Stomach (tissue), 9 donors: ENCODE results near the gene EXOC3L1. TPM values are rescaled to one million over a fixed set of nuclear protein-coding genes. Genes with fewer than 3 reads are reported as not detected.

Experiments used
- DNase-seq, 2 donors: peaks; one replicate each; pipeline versions ENCODE4 v3.0.0 to v3.0.0-alpha.2; 2013 to 2019
- H3K27ac ChIP-seq, 5 donors: fragments of 200-600 bp in 4 of 5; sonication (generic) in 4 of 5; one replicate each; pipeline ENCODE4 v1.5.1; 2013 to 2019; ENCODE audit warnings: mild to moderate bottlenecking in 1 of 5, moderate library complexity in 1 of 5
- H3K27me3 ChIP-seq, 3 donors: fragments of 200-600 bp; sonication (generic); one replicate each; pipeline ENCODE4 v1.5.1; 2017 to 2019; ENCODE audit warnings: mixed run types in 1 of 3
- H3K36me3 ChIP-seq, 4 donors: fragments of 200-600 bp; sonication (generic); 1 replicate in 3 of 4; 2 replicates in 1 of 4; pipeline ENCODE4 v1.5.1; 2016 to 2019
- H3K4me1 ChIP-seq, 4 donors: fragments of 200-600 bp; sonication (generic); one replicate each; pipeline ENCODE4 v1.5.1; 2016 to 2019
- H3K4me3 ChIP-seq, 4 donors: fragments of 200-600 bp; sonication (generic) in 3 of 4; one replicate each; pipeline ENCODE4 v1.5.1; 2016 to 2019; ENCODE audit warnings: mild to moderate bottlenecking in 1 of 4
- H3K9me3 ChIP-seq, 4 donors: fragments of 200-600 bp; sonication (generic); one replicate each; pipeline ENCODE4 v1.5.1; 2016 to 2019
- EP300 ChIP-seq: sonication (generic); formaldehyde crosslinking; IDR thresholded peaks from one replicate; pipeline ENCODE4 v1.6.1; 2017; ENCODE audit warnings: antibody characterized with exemption
- POLR2A ChIP-seq, 4 donors: fragments of 450-650 bp; IDR thresholded peaks; one replicate each; pipeline ENCODE4 v1.6.1; 2016; ENCODE audit warnings: antibody characterized with exemption in 4 of 4, control low read depth in 2 of 4, mild to moderate bottlenecking in 1 of 4, moderate library complexity in 1 of 4
- POLR2AphosphoS5 ChIP-seq, 3 donors: sonication (generic); formaldehyde crosslinking; IDR thresholded peaks; one replicate each; pipeline ENCODE4 v1.6.1; 2016; ENCODE audit warnings: antibody characterized with exemption in 3 of 3
- WGBS, 5 donors: extraction: QIAGEN DNeasy Blood & Tissue Kit in 3 of 5; methylation state at CpG; one replicate each; pipeline versions ENCODE4 v1.1.5 to v1.1.7; 2013 to 2018; 5-methylcytosine and 5-hydroxymethylcytosine counted together
- intact Hi-C: fragments of 100-400 bp; cut with DNase I; formaldehyde crosslinking; loops from one replicate; pipeline ENCODE4 v1.15.1; 2023; ENCODE audit warnings: low total_unique reads
- polyA plus RNA-seq, 3 donors: library from polyadenylated mRNA; stranded (reverse); fragments of 200-250 nt; gene quantifications; one replicate each; pipeline ENCODE4 v1.2.3, GENCODE V29; 2013
- total RNA-seq, 5 donors: library from RNA; depleted of rRNA; stranded (reverse); fragments of >200 nt; gene quantifications; one replicate each; pipeline versions ENCODE4 v1.1.0 to v1.2.3, GENCODE V29; 2014 to 2016
- TF ChIP-seq, protein P1 (sequence below), 7 experiments: fragments of 450-650 bp in 4 of 7; fragments of 200-600 bp in 3 of 7; sonication (generic) in 3 of 7; IDR thresholded peaks; one replicate each; pipeline ENCODE4 v1.5.1; 2016 to 2019; ENCODE audit warnings: antibody characterized with exemption in 7 of 7, control low read depth in 2 of 7, mild to moderate bottlenecking in 1 of 7
- donor health status: healthy with polysubstance abuse.
- donor health status: Bipolar disorder and iron deficiency.
- donor health status: healthy.

The EXOC3L1 gene
- total and polyA plus RNA-seq, 8 donors, result 1.3 to 25.5 (median 6.8) TPM; not detected in 1

DNA sequence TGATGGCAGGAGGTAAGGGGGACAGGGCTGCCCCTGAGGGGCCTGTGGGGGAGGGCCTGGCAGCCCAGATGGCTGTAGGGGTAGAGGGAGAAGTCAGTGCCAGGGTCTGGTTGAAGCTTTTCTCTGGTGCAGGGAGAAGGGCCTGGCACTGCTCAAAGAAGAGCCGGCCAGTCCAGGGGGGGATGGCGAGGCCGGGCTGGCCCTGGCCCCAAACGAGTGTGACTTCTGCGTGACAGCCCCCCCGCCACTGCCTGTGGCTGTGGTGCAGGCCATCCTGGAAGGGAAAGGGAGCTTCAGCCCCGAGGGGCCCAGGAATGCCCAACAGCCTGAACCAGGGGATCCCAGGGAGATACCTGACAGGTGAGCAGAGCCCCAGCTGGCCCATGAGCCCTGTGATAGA, 22.3 kb downstream of the EXOC3L1 start:
- TF ChIP-seq POLR2A (IDR thresholded peaks at IDR 0.05), result no peak
- TF ChIP-seq EP300, result no peak
- no peak for TF ChIP-seq POLR2AphosphoS5 (IDR thresholded peaks at IDR 0.05)
- TF ChIP-seq, protein P1, sequence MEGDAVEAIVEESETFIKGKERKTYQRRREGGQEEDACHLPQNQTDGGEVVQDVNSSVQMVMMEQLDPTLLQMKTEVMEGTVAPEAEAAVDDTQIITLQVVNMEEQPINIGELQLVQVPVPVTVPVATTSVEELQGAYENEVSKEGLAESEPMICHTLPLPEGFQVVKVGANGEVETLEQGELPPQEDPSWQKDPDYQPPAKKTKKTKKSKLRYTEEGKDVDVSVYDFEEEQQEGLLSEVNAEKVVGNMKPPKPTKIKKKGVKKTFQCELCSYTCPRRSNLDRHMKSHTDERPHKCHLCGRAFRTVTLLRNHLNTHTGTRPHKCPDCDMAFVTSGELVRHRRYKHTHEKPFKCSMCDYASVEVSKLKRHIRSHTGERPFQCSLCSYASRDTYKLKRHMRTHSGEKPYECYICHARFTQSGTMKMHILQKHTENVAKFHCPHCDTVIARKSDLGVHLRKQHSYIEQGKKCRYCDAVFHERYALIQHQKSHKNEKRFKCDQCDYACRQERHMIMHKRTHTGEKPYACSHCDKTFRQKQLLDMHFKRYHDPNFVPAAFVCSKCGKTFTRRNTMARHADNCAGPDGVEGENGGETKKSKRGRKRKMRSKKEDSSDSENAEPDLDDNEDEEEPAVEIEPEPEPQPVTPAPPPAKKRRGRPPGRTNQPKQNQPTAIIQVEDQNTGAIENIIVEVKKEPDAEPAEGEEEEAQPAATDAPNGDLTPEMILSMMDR (IDR thresholded peaks at IDR 0.05), result no peak
- H3K4me3 ChIP-seq, result no peak overlapping the region
- DNase-seq, result no peak
- H3K27ac ChIP-seq, result peak overlapping the region in 1 of 5 donors; percentile 14
- peaks cover 49 to 71% (median 63%) of the 10 kb centered on the region in 4 donors for H3K4me1 ChIP-seq
- H3K9me3 ChIP-seq, result no peaks in the 10 kb centered on the region
- H3K27me3 ChIP-seq, result peaks cover 0 to 72% (median 25%) of the 10 kb centered on the region in 3 donors
- H3K36me3 ChIP-seq, result no peaks in the 10 kb centered on the region
- WGBS, 5 donors, result 83 to 95% (median 87%) methylated on average over 7 of the region's 7 CpGs
- intact Hi-C loops, result no loop called here

DNA sequence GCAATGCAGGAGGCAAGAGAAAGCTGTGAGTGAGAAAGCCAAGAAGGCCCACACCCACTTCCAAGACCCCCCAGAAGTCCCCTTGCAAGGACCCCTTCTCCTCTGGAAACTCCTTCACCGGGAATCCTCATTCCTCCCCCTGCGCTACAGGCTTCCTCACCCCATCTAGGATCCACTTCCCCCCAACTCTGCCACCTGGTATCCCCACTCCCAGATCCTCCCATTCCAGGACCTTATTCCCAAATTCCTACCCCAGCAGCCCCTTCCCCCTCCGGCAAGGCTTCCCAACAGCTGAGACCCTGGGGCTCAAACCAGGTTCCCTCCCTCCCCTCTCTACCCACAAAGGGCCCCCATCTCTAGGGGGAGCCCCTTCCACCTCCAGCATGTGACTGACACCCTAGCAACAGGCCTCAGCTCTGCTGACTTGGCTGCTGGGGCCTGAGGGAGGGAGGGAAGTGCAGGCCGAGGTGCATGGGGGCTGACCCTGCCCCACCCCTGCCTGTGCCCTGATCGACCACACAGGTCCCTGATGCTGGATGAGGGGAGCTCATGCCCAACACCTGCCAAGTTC, 23.3 kb downstream of the EXOC3L1 start:
- H3K27ac ChIP-seq, result no peak overlapping the region
- peaks cover 52 to 79% (median 72%) of the 10 kb centered on the region in 4 donors for H3K4me1 ChIP-seq
- WGBS, 5 donors, result 76 to 88% (median 82%) methylated on average over 5 of the region's 5 CpGs
- peaks cover 0 to 82% (median 25%) of the 10 kb centered on the region in 3 donors for H3K27me3 ChIP-seq
- H3K4me3 ChIP-seq, result no peak overlapping the region
- intact Hi-C loops, result no loop called here
- no peaks in the 10 kb centered on the region for H3K9me3 ChIP-seq
- TF ChIP-seq POLR2AphosphoS5 (IDR thresholded peaks at IDR 0.05) (no peak), EP300 (no peak), POLR2A (IDR thresholded peaks at IDR 0.05) (no peak)
- TF ChIP-seq, protein P1 (IDR thresholded peaks at IDR 0.05), result no peak
- no peak for DNase-seq
- H3K36me3 ChIP-seq, result no peaks in the 10 kb centered on the region

DNA sequence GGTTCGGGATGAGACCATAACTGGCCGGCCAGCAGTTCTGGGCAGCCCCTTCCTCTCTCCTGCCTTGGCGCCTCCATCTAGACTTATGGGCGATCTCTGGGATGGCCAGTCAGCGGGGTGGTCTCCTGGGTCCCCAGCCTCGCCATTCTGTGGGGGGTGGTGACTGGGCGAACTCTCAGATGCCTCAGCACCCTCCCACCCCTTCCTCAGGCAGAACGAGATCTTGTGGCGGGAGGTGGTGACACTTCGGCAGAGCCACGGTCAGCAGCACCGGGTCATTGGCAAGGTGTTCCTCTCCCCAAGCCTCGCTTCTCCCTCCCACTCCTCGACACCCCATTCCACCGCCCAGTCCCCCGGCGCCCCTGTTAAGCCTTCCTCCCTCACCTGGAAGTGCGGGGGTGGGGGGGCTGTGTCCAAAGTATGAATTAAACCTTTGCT, 23.8 kb downstream of the EXOC3L1 start:
- no peaks in the 10 kb centered on the region for H3K9me3 ChIP-seq
- TF ChIP-seq POLR2A (IDR thresholded peaks at IDR 0.05), result no peak
- no peak for TF ChIP-seq EP300
- no peak for TF ChIP-seq POLR2AphosphoS5 (IDR thresholded peaks at IDR 0.05)
- TF ChIP-seq, protein P1 (IDR thresholded peaks at IDR 0.05), result no peak
- 36 to 68% (median 57%) methylated on average over 16 to 18 of the region's 18 CpGs for WGBS, 5 donors
- intact Hi-C loops, result no loop called here
- peaks cover 0 to 86% (median 25%) of the 10 kb centered on the region in 3 donors for H3K27me3 ChIP-seq
- H3K4me1 ChIP-seq, result peaks cover 57 to 79% (median 73%) of the 10 kb centered on the region in 4 donors
- DNase-seq, result no peak
- no peak overlapping the region for H3K4me3 ChIP-seq
- no peaks in the 10 kb centered on the region for H3K36me3 ChIP-seq
- peak overlapping the region in 1 of 5 donors; percentile 73 for H3K27ac ChIP-seq

DNA sequence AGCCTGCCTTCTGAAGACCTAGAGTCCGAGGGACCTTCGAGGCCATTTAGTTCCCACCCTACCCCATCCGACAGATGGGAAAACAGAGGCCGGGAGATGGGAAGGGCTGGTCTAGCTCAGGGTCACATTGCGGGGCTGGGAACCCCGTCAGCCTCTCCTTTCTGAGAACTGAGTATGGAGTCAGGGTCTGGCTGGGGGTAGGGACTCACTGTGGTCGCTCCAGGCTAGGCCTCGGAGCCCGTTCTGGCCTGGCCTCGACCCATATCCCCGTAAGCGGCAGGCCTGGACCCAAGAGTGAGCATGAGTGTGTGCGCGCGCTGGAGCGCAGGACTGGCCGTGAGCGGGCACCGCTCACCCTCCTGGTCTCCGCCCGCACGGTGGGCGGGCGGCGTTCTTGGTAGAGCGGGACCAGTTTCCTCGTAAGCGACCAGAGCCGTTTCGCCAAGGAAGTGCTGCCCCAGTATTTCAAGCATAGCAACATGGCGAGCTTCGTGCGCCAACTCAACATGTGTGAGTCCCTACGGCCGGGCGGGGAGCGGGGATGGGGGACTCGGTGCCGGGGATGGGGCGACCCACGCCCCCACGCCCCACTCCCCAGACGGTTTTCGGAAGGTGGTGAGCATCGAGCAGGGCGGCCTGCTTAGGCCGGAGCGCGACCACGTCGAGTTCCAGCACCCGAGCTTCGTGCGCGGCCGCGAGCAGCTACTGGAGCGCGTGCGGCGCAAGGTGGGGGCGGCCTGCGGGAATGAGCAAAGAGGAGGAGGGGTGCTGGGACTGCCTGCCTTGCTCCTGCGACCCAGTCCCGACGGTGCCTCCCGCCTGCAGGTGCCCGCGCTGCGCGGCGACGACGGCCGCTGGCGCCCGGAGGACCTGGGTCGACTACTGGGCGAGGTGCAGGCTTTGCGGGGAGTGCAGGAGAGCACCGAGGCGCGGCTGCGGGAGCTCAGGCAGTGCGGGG, 24.5 kb downstream of the EXOC3L1 start:
- intact Hi-C loops, result no loop called here

More for the DNA sequence above, 24.5 kb downstream of the EXOC3L1 start:
- Histone ChIP-seq H3K27ac (peak overlapping the region in 3 of 5 donors; percentile 73 to 80 (median 76)), H3K27me3 (peaks cover 0 to 81% (median 25%) of the 10 kb centered on the region in 3 donors), H3K4me1 (peaks cover 53 to 80% (median 72%) of the 10 kb centered on the region in 4 donors), H3K4me3 (peak overlapping the region; percentile 30 to 49 (median 36)), H3K9me3 (no peaks in the 10 kb centered on the region), H3K36me3 (no peaks in the 10 kb centered on the region)
- TF ChIP-seq, protein P1 (IDR thresholded peaks at IDR 0.05), result no peak
- 17 to 44% (median 27%) methylated on average over 57 to 85 of the region's 85 CpGs for WGBS, 5 donors
- peak in 1 of 2 donors; percentile 62 for DNase-seq
